BE2C (cell line): ENCODE data around the gene TRPT1.

ENCODE experiments used
- DNase-seq: peaks from one replicate; pipeline ENCODE4 v3.0.0-alpha.2; 2020
- H3K27me3 ChIP-seq: fragments of 250-450 bp; sonication (Bioruptor Pico); 2 replicates; pipeline ENCODE4 v1.5.1; 2020; ENCODE audit warnings: mild to moderate bottlenecking
- H3K36me3 ChIP-seq: fragments of 250-450 bp; sonication (Bioruptor Pico); 2 replicates; pipeline ENCODE4 v1.5.1; 2020; ENCODE audit warnings: mild to moderate bottlenecking
- H3K4me1 ChIP-seq: fragments of 250-450 bp; sonication (Bioruptor Pico); 2 replicates; pipeline ENCODE4 v1.5.1; 2020
- H3K4me3 ChIP-seq: 2 replicates; pipeline ENCODE4 v1.5.1; 2011; ENCODE audit warnings: low read depth, low read length
- H3K9me3 ChIP-seq: fragments of 250-450 bp; sonication (Bioruptor Pico); 2 replicates; pipeline ENCODE4 v1.5.1; 2020
- TF ChIP-seq, protein P1 (sequence below): IDR thresholded peaks from 2 replicates; pipeline ENCODE4 v1.5.1; 2012; ENCODE audit warnings: mild to moderate bottlenecking, low read depth, low read length

Gene TRPT1

DNA sequence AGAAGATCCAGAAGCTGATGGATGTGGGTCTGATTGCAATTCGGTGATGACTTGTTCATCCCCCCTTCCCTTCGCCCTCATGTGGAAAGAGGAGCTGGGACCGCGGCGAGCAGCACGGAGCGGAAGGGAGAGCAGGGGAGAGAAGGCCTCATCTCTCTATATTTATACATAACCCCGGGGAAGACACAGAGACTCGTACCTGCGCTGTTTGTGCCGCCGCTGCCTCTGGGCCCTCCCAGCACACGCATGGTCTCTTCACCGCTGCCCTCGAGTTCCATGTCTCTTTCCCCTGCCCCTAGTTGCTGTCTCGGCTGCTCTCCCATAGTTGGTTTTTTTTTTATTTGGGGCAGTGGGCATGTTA lies 21.9 kb downstream of the TRPT1 start:
- Histone ChIP-seq H3K4me1 (peaks cover 4% of the 10 kb centered on the region; the same call in 1 of the 2 replicates), H3K4me3 (no peak overlapping the region), H3K9me3 (no peaks in the 10 kb centered on the region), H3K27me3 (no peaks in the 10 kb centered on the region), H3K36me3 (peaks cover 45% of the 10 kb centered on the region)
- no peak for DNase-seq
- TF ChIP-seq, protein P1, sequence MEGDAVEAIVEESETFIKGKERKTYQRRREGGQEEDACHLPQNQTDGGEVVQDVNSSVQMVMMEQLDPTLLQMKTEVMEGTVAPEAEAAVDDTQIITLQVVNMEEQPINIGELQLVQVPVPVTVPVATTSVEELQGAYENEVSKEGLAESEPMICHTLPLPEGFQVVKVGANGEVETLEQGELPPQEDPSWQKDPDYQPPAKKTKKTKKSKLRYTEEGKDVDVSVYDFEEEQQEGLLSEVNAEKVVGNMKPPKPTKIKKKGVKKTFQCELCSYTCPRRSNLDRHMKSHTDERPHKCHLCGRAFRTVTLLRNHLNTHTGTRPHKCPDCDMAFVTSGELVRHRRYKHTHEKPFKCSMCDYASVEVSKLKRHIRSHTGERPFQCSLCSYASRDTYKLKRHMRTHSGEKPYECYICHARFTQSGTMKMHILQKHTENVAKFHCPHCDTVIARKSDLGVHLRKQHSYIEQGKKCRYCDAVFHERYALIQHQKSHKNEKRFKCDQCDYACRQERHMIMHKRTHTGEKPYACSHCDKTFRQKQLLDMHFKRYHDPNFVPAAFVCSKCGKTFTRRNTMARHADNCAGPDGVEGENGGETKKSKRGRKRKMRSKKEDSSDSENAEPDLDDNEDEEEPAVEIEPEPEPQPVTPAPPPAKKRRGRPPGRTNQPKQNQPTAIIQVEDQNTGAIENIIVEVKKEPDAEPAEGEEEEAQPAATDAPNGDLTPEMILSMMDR, result no peak

DNA sequence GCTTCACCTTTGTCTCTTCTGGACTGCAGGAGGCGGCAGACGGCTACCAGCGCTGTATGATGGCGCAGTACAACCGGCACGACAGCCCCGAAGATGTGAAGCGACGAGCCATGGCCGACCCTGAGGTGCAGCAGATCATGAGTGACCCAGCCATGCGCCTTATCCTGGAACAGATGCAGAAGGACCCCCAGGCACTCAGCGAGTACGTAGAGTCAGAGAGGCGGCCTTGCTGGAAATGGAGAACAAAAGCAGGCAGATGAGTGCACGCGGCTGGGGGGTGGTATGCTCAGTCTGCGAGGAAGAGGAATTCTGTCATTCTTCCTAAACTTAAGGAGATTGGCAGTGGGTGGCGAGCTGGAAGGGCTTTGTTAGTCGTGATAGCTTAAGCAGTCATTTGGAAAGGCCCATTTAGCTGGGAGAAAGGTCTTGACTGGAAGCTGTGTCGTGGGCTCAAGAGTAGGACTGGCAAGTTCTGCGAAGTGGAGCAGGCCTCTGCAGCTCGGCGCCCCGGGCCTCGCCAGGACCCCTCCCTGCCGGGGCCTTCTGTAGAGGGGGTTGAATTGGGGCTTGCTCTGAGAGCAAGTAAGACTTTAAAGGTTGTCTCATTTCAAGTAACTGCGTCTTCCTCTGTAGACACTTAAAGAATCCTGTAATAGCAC lies 22.4 kb downstream of the TRPT1 start:
- H3K9me3 ChIP-seq, result no peaks in the 10 kb centered on the region
- DNase-seq, result no peak
- H3K4me3 ChIP-seq, result no peak overlapping the region
- H3K4me1 ChIP-seq, result peaks cover 4% of the 10 kb centered on the region; the same call in 1 of the 2 replicates
- H3K27me3 ChIP-seq, result no peaks in the 10 kb centered on the region
- H3K36me3 ChIP-seq, result peaks cover 45% of the 10 kb centered on the region
- TF ChIP-seq, protein P1, result no peak

DNA sequence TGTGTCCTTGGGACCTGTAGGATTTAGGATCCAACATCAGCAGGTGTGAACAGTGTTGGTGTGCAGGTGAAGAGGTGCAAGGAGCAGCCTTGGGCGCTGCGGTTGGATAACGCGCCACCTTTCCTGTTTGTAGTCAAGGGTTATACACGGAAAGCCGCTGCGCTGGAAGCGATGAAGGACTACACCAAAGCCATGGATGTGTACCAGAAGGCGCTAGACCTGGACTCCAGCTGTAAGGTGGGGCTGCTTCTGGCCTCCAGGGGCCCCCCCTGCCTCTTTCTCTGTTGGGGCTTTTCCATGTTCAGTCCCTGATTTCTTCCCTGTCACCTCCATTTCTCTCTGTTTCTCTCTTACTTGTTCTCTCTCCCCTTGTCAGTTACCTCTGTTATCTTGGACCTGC lies 23.0 kb downstream of the TRPT1 start:
- H3K4me3 ChIP-seq, result no peak overlapping the region
- TF ChIP-seq, protein P1, result no peak
- peaks cover 4% of the 10 kb centered on the region; the same call in 1 of the 2 replicates for H3K4me1 ChIP-seq
- peaks cover 45% of the 10 kb centered on the region for H3K36me3 ChIP-seq
- H3K27me3 ChIP-seq, result no peaks in the 10 kb centered on the region
- DNase-seq, result no peak
- H3K9me3 ChIP-seq, result no peaks in the 10 kb centered on the region

DNA sequence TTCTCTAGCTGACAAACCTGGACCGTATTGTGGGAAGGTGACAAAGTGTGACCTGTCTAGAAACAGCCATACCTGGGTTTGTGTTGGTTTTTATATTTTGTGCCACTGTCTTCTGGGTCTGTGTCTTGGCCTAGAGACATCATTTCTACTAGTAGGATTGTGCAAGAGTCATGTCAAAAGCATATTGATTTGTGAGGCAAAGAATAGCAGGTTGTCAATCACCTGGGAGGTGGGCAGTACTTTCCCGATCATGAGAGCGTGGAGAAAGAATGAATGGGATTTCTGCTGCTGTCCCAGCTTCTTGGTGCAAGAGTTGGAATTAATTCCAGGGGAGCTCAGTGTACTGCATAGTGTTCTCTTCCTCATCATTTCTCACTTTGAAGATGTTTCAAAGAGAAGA lies 24.4 kb downstream of the TRPT1 start:
- TF ChIP-seq, protein P1, result no peak
- Histone ChIP-seq H3K4me1 (no peaks in the 10 kb centered on the region), H3K4me3 (no peak overlapping the region), H3K9me3 (no peaks in the 10 kb centered on the region), H3K36me3 (peaks cover 50% of the 10 kb centered on the region), H3K27me3 (no peaks in the 10 kb centered on the region)
- DNase-seq, result no peak

DNA sequence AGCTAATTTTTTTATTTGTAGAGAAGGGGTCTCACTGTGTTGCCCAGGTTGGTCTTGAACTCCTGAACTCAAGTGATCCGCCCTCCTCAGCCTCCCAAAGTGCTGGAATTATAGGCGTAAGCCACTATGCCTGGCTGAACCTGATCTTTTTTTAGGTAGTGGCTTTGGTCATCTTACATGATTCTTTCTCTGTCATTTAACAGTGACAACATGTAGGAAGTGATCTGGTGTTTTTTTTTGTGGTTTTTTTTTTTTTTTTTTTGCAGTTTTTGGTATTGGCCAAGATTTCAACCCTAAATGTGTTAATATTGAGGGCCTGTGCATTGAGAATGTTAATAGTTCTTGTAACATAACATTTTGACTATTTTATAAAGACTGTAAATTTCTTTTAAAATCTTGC lies 27.5 kb downstream of the TRPT1 start:
- no peaks in the 10 kb centered on the region for H3K4me1 ChIP-seq
- H3K4me3 ChIP-seq, result no peak overlapping the region
- TF ChIP-seq, protein P1, result no peak
- no peaks in the 10 kb centered on the region for H3K27me3 ChIP-seq
- no peak for DNase-seq
- H3K36me3 ChIP-seq, result peaks cover 57% of the 10 kb centered on the region
- H3K9me3 ChIP-seq, result no peaks in the 10 kb centered on the region

DNA sequence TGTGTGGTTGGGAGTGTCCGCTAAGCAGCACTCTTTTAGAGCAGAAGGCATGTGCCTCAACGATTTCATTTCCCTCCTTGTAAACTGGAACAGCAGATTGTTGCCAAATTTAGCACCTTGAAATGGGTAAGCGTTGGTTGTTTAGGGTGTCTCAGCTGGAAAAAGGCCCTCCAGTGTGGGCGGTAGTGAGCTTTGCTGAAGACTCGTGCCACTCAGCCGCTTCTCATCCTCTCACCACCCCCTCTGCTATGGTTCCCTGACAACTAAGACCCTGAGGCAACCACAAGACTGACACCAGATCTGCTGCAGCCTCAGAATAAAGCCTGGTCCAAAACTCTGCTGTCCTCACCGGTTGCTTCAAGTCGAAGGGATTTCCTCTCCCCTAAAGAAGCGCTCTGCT lies 29.4 kb downstream of the TRPT1 start:
- TF ChIP-seq, protein P1, result no peak
- Histone ChIP-seq H3K4me3 (no peak overlapping the region), H3K4me1 (no peaks in the 10 kb centered on the region), H3K27me3 (no peaks in the 10 kb centered on the region), H3K9me3 (no peaks in the 10 kb centered on the region), H3K36me3 (peaks cover 56% of the 10 kb centered on the region)
- no peak for DNase-seq
